HG03175 (cell line): ENCODE results near the gene HAPLN3.

Experiments
- ATAC-seq: cut with Tn5 transposase; IDR thresholded peaks from one replicate; pipeline ENCODE4 v1.9.1; 2021; ENCODE audit warnings: mild to moderate bottlenecking, moderate library complexity; ENCODE audit not compliant: unreplicated experiment

The HAPLN3 gene

DNA sequence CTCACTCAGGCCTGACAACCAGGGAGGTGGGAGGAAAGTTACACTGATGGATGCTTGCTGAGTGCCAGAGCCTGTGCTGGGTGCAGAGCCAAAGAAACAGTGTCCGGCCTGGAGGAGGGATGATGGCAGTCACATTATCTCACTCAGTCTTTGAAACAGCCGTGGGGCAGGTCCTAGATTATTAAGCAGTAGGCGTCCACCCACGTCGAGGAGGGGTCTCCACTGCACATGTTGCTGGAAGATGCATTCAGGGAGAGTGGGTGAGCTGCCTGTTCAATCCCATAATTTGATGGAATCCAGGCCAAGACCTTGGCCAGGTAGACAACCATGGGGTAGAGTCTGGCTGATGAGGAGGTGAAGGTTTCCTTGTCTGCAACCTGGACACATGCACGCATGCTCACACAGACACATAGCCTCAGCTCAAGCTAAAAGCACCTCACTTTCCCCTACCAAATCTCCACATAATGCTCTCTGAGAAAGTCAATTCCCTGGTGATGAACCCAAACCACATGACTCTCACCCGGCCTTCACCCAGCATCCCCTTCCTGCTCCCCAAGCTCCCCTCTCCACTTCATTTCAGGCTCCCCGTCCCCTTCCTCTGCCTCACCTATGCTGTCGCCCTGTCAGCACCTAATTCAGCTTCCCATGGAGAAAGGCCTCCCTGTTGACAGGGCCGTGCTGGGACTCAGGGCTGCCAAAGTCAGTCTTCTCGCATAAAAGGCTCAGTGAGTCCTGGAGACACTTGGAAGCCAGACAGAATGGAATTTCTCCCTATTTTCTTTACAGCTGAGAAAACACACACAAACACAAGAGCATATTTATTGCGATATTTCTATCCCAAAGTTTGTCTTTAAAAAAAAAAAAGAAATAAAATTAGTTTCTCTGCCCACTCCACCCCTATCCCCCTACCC is 62.3 kb downstream of the HAPLN3 start:
- no peak for ATAC-seq

DNA sequence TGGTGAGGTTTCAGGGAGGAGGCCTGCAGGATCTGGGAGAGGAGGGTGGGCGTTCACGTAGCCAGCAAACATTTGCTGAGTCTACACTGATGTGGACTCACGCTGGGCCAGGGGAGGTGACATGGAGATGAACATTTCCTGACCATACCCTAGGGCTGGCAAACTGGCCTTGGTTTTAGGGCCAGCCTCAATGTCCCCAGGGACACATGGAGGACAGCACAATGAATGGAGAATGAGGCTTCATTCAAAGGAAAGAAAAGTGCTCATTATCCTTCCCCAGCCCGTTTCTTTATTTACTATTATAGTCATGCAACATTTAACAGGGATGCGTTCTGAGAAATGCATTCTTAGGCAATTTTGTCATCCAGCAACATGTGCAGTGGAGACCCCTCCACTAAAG is 65.3 kb downstream of the HAPLN3 start:
- ATAC-seq = no peak

DNA sequence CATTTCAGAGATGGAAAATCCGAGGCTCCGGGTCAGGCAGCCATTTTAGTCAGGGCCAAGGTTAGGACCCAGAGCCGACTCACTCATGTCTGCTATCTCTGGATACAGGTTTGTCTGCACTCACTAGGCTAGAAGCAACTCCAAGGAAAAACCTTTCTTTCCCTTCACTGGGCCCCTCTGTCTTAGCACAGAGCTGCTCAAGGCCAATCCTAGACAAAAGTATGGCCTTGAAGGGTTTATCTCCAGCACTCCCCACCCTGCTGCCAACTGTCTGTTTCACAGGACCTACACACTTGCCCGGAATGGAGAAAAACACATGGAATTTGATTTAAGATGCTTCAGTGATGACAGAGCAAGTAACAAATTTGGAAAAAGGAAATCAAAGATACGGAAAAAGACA is 66.6 kb downstream of the HAPLN3 start:
- no peak for ATAC-seq
